ENCODE data around the gene ZNF543. TPM values are rescaled to one million over a fixed set of nuclear protein-coding genes. Genes with fewer than 3 reads are reported as not detected.
A peak's percentile ranks its signal among the peaks of the same experiment; 100 is the strongest.

ZNF543 gene
- total and polyA plus RNA-seq, 2 of the 8 experiments (the other 6 are each of a cell fraction or from before 2014, with no cell fraction given), result 1.8 to 9.0 TPM

GRCh38 chr19:57279418-57280164 lies 40.7 kb upstream of the ZNF543 start:
- ChIA-PET POLR2A (ENCODE audit: partially characterized antibody) (interaction anchor here (0.6 to 1.7 kb wide), 10 partner anchors 13 to 524 kb away, joined by 3 to 6 read pairs (median 3); partner anchors contain the start of genes TRAPPC2B, ZNF547 and ZNF805), CTCF (ENCODE audit: partially characterized antibody) (no interaction called here)
- Histone ChIP-seq H3K27ac (ENCODE audit: low read depth, low read length) (peak overlapping the region; percentile 95), H3K14ac (ENCODE audit: insufficient read length) (peak overlapping the region; percentile 16), H3K56ac (replicated peaks; ENCODE audit: insufficient read length, low read depth, low read length) (peak overlapping the region; percentile 83), H4K8ac (ENCODE audit: extremely low read depth, insufficient read depth, low read length) (peak overlapping the region; percentile 99), H3K23ac (ENCODE audit: insufficient read length) (no peak overlapping the region), H2BK20ac (ENCODE audit: low read length) (no peak overlapping the region), H3K27me3 (replicated peaks in 1 of 4; ENCODE audit: control insufficient read depth in 3 of 4, extremely low read depth in 1 of 4, insufficient read depth in 3 of 4, low read length in 3 of 4) (no peaks in the 10 kb centered on the region), H3K4me1 (replicated peaks in 1 of 4; ENCODE audit: control insufficient read depth in 3 of 4, insufficient read depth in 4 of 4, low read length in 3 of 4) (peaks cover 0 to 6% (median 2%) of the 10 kb centered on the region in 4 experiments; a peak in 4 of 7 replicates), H3K4ac (replicated peaks; ENCODE audit: insufficient read length, low read depth, low read length) (peak overlapping the region; percentile 89), H4K5ac (ENCODE audit: insufficient read length, low read depth, low read length) (peak overlapping the region; percentile 92), H3K79me2 (ENCODE audit: control insufficient read depth in 1 of 2, insufficient read depth in 2 of 2, low read length in 2 of 2) (peaks cover 26 to 40% of the 10 kb centered on the region in 2 experiments), H2BK12ac (ENCODE audit: low read depth, low read length) (peak overlapping the region; percentile 81; the same call in 1 of the 2 replicates), H3K23me2 (ENCODE audit: low read depth, low read length) (peaks cover 6% of the 10 kb centered on the region), H3K36me3 (ENCODE audit: control insufficient read depth in 2 of 4, insufficient read depth in 4 of 4, low read length in 3 of 4) (peaks cover 0 to 9% (median 5%) of the 10 kb centered on the region in 4 experiments; a peak in 3 of 8 replicates), H3K4me2 (ENCODE audit: insufficient read depth in 1 of 2, low read depth in 2 of 2, low read length in 2 of 2) (peak overlapping the region; percentile 62 to 87), H2AFZ (ENCODE audit: low read length) (peak overlapping the region; percentile 74; the same call in 1 of the 2 replicates), H3K9me3 (ENCODE audit: insufficient read depth in 2 of 2, low read depth in 1 of 2, low read length in 1 of 2) (no peaks in the 10 kb centered on the region), H4K91ac (replicated peaks; ENCODE audit: insufficient read length, low read length) (peak overlapping the region; percentile 98), H2BK5ac (ENCODE audit: low read depth, low read length) (peak overlapping the region; percentile 97), H3K9ac (replicated peaks in 1 of 4; ENCODE audit: extremely low read depth in 1 of 4, low read depth in 3 of 4, low read length in 3 of 4) (peak overlapping the region; percentile 59 to 98 (median 96)), H3K4me3 (ENCODE audit: extremely low read depth in 1 of 4, insufficient read depth in 2 of 4, low read depth in 3 of 4, low read length in 4 of 4) (peak overlapping the region; percentile 85 to 97 (median 87)), H3K18ac (ENCODE audit: extremely low read depth, low read length) (peak overlapping the region; percentile 93), H3K79me1 (ENCODE audit: low read depth, low read length) (peaks cover 6% of the 10 kb centered on the region; the same call in 1 of the 2 replicates), H2BK120ac (replicated peaks; ENCODE audit: low read depth, low read length) (peak overlapping the region; percentile 66), H2AK5ac (ENCODE audit: low read depth, low read length) (peak overlapping the region; percentile 78), H4K20me1 (replicated peaks in 1 of 2; ENCODE audit: control insufficient read depth in 1 of 2, insufficient read depth in 2 of 2, low read length in 2 of 2) (peaks cover 1 to 2% of the 10 kb centered on the region in 2 experiments), H2BK15ac (ENCODE audit: low read length) (0 out of 2 replicates have a peak overlapping the region, but pooled peaks have one; percentile 88)
- FAIRE-seq, result no peak
- peak; percentile 80 to 81 for DNase-seq (ENCODE audit: low read depth in 1 of 2, low spot score in 2 of 2)
- WGBS, 2 experiments (ENCODE audit: extremely low coverage in 1 of 2, insufficient coverage in 1 of 2, insufficient read length in 1 of 2, insufficient replicate concordance in 2 of 2, low coverage in 1 of 2, low lambda C conversion rate in 2 of 2, missing lambda C conversion rate in 1 of 2), result 10% methylated on average over 23 of the region's 25 CpGs; no CpG with 5 or more reads in 1 of the 2 experiments
- TF ChIP-seq TAF7 (optimal IDR thresholded peaks at IDR 0.05; ENCODE audit: borderline replicate concordance, low read depth, low read length), result peak; percentile 62
- TF ChIP-seq RFX5 (IDR thresholded peaks at IDR 0.05; ENCODE audit: borderline replicate concordance, low read depth, low read length), result no peak
- TF ChIP-seq HDAC2 (IDR thresholded peaks at IDR 0.05; ENCODE audit: borderline replicate concordance in 1 of 2, low read depth in 2 of 2, low read length in 2 of 2), result no peak
- peak in 2 of 3 experiments; percentile 15 to 19; a peak in 2 of 4 replicates for TF ChIP-seq CTCF (IDR thresholded peaks at IDR 0.05; ENCODE audit: control extremely low read depth in 1 of 3, insufficient read depth in 1 of 3, low read depth in 1 of 3, low read length in 3 of 3)
- TF ChIP-seq SP1 (IDR thresholded peaks at IDR 0.05; ENCODE audit: low read depth, low read length), result peak; percentile 0; the same call in 1 of the 2 replicates
- peak; percentile 61 for TF ChIP-seq TBP (IDR thresholded peaks at IDR 0.05; ENCODE audit: low read depth, low read length)
- peak; percentile 98 for TF ChIP-seq MAX (IDR thresholded peaks at IDR 0.05)

Measured in H1 (cell line).